ENCODE data around the gene STEAP1B. TPM values are rescaled to one million over a fixed set of nuclear protein-coding genes. Genes with fewer than 3 reads are reported as not detected.

The STEAP1B gene
- total and polyA plus RNA-seq, 2 donors (not counting 3 experiments of a cell fraction or from before 2014, with no cell fraction given): 32.2 to 46.1 TPM

GRCh38 chr7:22441157-22441556, 58.8 kb downstream of the STEAP1B start:
- no peaks in the 10 kb centered on the region for H3K36me3 ChIP-seq (ENCODE audit: control insufficient read depth in 2 of 2, extremely low read depth in 1 of 2, insufficient read depth in 2 of 2, low read length in 2 of 2)
- dilution Hi-C loops (cut with MboI; ENCODE audit: extremely low pct_ligation_motif_present, low sequenced_read_pairs) (no loop called here), intact Hi-C loops (cut with micrococcal nuclease) (loop anchor here (10.0 kb wide), 2 partner anchors 144 to 224 kb away; no protein-coding TSS in a partner anchor)
- ChIA-PET POLR2A (no interaction called here), CTCF (interaction anchor here (1.3 kb wide), 1 partner anchor 10 kb away, joined by 5 read pairs; no protein-coding TSS in a partner anchor)
- no peak overlapping the region for H3K9ac ChIP-seq (replicated peaks; ENCODE audit: extremely low read depth, insufficient read depth, low read length)
- TF ChIP-seq EZH2 (IDR thresholded peaks at IDR 0.05; ENCODE audit: borderline replicate concordance, low read depth, low read length, severe bottlenecking) (no peak), GATA2 (IDR thresholded peaks at IDR 0.05; ENCODE audit: insufficient read depth, insufficient read length, low read depth, low read length) (no peak), POLR2AphosphoS5 (IDR thresholded peaks at IDR 0.05; ENCODE audit: insufficient read depth, low read depth, low read length) (no peak), CTCF (IDR thresholded peaks at IDR 0.05; ENCODE audit: extremely low read depth in 1 of 2, insufficient read depth in 1 of 2, low read depth in 1 of 2, low read length in 2 of 2) (no peak), POLR2A (IDR thresholded peaks at IDR 0.05; ENCODE audit: low read depth, low read length) (no peak), FOS (IDR thresholded peaks at IDR 0.05; ENCODE audit: borderline replicate concordance, insufficient read depth, low read length) (no peak), JUN (IDR thresholded peaks at IDR 0.05; ENCODE audit: borderline replicate concordance, insufficient read depth, insufficient read length, low read depth) (no peak), MYC (IDR thresholded peaks at IDR 0.05; ENCODE audit: low read depth, low read length) (no peak), MAX (IDR thresholded peaks at IDR 0.05; ENCODE audit: insufficient read depth, insufficient read length) (no peak)
- H3K4me3 ChIP-seq (replicated peaks in 1 of 3; ENCODE audit: insufficient read depth in 1 of 3, low read depth in 1 of 3, low read length in 3 of 3): no peak overlapping the region
- H4K20me1 ChIP-seq (replicated peaks; ENCODE audit: control insufficient read depth, extremely low read depth, insufficient read depth, low read length): no peaks in the 10 kb centered on the region
- no peak overlapping the region for H3K4me2 ChIP-seq (ENCODE audit: insufficient read depth, low read length)
- no peaks in the 10 kb centered on the region for H3K9me3 ChIP-seq (replicated peaks; ENCODE audit: control insufficient read depth, insufficient read depth, low read length)
- H3K27me3 ChIP-seq (ENCODE audit: control insufficient read depth in 2 of 2, insufficient read depth in 2 of 2, low read length in 2 of 2): no peaks in the 10 kb centered on the region
- no peak overlapping the region for H3K27ac ChIP-seq (ENCODE audit: insufficient read depth, low read depth, low read length)
- BruUV-seq (replicated peaks): no TSS peak
- H3K79me2 ChIP-seq (ENCODE audit: control insufficient read depth, insufficient read depth, low read length): peaks cover 14% of the 10 kb centered on the region
- no peaks in the 10 kb centered on the region for H3K9me1 ChIP-seq (replicated peaks; ENCODE audit: control insufficient read depth, extremely low read depth, insufficient read depth, low read length)
- FAIRE-seq (peak; percentile 18), DNase-seq (ENCODE audit: low read depth, low spot score) (peak; percentile 53)
- no peak overlapping the region for H2AFZ ChIP-seq (ENCODE audit: low read depth, low read length)
- peaks cover 45% of the 10 kb centered on the region for H3K4me1 ChIP-seq (ENCODE audit: control insufficient read depth, extremely low read depth, insufficient read depth, low read length)
